Astrocyte (in vitro differentiated cells and primary cell): ENCODE results near the gene TMC8.

Experiments used
- EZH2 ChIP-seq: IDR thresholded peaks from 2 replicates; pipeline ENCODE4 v1.6.1; 2012; ENCODE audit warnings: mild to moderate bottlenecking, low read length, inconsistent platforms; ENCODE audit not compliant: insufficient read depth
- TF ChIP-seq, protein P1 (sequence below): IDR thresholded peaks from 2 replicates; pipeline ENCODE4 v1.5.1; 2011; ENCODE audit warnings: low read depth, mild to moderate bottlenecking, inconsistent platforms, low read length, moderate library complexity; ENCODE audit not compliant: insufficient read depth

DNA sequence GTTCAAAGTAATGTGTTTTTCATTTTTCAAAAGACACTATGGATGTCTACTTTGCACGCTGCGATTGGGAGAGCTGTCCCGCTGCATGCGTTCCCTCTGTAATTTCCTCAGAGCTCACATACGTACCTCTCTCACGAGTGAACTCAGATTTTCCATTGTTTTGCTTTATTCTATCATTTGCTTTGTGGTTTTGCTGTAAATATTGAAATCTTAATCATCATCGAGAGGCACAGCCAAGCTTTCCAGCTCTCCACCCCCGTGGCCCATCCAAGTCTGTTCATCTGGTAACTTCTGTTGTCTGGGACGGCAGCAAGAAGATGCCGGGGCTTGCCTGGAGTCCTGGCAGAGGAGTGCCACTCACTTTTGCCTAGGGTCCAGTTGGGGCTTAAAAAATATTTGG, 23.1 kb upstream of the TMC8 start:
- TF ChIP-seq, protein P1, sequence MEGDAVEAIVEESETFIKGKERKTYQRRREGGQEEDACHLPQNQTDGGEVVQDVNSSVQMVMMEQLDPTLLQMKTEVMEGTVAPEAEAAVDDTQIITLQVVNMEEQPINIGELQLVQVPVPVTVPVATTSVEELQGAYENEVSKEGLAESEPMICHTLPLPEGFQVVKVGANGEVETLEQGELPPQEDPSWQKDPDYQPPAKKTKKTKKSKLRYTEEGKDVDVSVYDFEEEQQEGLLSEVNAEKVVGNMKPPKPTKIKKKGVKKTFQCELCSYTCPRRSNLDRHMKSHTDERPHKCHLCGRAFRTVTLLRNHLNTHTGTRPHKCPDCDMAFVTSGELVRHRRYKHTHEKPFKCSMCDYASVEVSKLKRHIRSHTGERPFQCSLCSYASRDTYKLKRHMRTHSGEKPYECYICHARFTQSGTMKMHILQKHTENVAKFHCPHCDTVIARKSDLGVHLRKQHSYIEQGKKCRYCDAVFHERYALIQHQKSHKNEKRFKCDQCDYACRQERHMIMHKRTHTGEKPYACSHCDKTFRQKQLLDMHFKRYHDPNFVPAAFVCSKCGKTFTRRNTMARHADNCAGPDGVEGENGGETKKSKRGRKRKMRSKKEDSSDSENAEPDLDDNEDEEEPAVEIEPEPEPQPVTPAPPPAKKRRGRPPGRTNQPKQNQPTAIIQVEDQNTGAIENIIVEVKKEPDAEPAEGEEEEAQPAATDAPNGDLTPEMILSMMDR = no peak
- no peak for TF ChIP-seq EZH2
